Left hindlimb (tissue), 1 donor: ENCODE measurements around the gene SRP54.
"Not testable (repeated sequence)": the region's sequence is repeated elsewhere in the genome, so short reads cannot be mapped to it uniquely, and the experiment has no call there.

Experiments used
- DNase-seq: peaks from one replicate; pipeline ENCODE4 v3.0.0-alpha.2; 2018

SRP54 gene

GRCh38 chr14:35050652-35051051 is 67.9 kb downstream of the SRP54 start:
- no peak for DNase-seq

- no peak for DNase-seq
Measured at GRCh38 chr14:35051796-35052195, 69.0 kb downstream of the SRP54 start.

DNA sequence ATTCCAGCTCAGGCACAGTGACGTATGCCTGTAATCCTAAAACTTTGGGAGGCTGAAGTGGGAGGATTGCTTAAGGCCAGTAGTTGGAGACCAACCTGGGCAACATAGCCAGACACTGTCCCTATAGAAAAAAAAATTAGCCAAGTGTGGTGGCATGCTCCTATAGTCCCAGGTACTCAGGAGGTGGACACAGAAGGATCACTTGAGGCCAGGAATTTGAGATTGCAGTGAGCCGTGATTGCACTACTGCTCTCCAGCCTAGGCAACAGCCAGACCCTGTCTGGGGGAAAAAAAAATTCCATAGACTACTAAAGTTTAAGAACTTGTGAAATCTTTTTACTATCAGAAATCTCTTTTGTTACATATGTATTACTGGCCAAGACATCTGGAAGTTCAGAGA is 69.8 kb downstream of the SRP54 start:
- DNase-seq = no peak

DNA sequence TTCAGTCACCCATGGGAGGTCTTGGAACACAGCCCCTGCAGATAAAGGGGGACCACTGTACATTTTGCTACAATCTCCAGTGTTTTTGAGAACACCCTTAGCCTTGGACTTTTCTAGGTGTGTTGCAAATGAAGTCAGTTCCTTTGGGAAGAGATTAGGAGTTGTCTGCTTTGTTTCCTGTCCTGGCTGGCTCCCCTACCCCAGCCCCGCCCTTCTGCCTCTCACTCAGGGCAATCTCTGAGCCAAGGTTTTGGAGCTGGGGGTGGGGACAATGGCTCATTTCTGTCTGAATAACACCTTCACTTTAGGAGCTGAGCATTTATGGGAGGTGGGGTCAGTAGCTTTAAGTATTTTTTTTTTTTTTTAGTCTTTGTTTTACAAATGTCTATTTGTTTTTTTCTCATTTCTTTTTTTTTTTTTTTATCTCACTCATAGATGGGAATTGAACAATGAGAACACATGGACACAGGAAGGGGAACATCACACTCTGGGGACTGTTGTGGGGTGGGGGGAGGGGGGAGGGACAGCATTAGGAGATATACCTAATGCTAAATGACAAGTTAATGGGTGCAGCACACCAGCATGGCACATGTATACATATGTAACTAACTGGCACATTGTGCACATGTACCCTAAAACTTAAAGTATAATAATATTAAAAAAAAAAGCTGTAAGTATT is 78.5 kb downstream of the SRP54 start:
- not testable (repeated sequence) for DNase-seq

DNA sequence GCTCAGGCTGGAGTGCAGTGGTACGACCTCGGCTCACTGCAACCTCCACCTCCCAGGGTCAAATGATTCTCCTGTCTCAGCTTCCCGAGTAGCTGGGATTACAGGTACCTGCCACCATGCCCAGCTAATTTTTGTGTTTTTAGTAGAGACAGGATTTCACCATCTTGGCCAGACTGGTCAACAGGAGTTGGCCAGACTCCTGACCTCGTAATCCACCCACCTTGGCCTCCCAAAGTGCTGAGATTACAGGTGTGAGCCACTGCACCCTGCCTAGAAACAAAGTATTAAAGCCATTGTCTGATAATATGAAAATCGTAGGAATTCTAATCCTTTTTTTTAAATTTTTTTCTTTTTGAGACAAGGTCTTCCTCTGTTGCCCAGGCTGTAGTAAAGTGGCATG is 82.9 kb downstream of the SRP54 start:
- DNase-seq = not testable (repeated sequence)

DNA sequence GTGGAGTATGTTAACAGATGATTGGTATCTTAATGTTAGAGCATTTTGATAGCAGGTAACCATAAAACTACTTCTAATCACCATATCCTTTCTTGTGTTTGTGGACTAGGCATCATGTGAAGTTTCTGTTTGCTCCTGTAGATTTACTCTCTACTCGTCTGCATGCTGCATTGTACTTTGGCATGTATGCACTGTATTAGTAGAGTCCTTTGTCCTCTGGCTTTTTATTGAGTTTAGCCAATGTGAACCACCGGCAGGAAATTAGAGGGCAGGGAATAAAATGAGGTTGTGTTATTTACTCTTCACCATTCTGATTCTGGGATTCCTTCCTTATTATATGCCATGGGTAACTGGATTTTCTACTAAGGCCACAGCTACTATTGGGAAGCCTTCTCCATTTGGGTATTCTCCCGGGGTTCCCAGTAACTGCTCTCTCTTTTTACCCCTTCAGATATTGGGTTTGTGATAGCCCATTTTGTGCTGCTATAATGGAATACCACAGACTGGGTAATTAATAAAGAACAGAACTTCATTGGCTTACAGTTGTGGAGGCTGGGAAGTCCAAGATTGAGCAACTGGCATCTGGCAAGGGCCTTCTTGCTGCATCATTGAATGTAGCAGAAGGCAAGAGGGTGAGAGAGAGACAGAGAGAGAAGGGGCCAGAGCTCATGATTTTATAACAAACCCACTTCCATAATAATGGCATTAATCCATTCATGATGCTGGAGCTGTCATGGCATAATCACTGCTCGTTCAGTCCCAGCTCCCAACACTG is 85.6 kb downstream of the SRP54 start:
- DNase-seq = no peak

GRCh38 chr14:35072226-35072625 is 89.4 kb downstream of the SRP54 start:
- no peak for DNase-seq

DNA sequence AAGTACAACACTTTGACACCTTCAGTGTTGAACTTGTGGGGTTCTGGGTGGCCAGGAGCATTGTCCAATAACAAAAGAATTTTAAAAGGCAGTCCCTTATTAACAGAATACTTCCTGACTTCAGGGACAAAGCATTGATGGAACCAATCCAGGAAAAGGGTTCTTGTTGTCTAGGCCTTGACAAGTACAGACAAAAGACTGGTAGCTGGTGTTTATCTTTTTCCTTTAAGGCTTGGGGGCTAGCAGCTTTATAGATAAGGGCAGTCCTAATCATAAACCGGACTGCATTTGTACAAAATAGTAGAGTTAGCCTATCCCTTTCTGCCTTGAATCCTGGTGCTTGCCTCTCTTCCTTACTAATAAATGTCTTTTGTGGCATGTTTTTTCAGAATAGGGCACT is 90.7 kb downstream of the SRP54 start:
- DNase-seq = no peak

GRCh38 chr14:35078082-35078481 is 95.3 kb downstream of the SRP54 start:
- no peak for DNase-seq
